ENCODE results near the gene ZBTB5.
"Not testable (repeated sequence)": the region's sequence is repeated elsewhere in the genome, so short reads cannot be mapped to it uniquely, and the experiment has no call there.

ZBTB5 gene

GRCh38 chr9:37476930-37477329 is 11.7 kb upstream of the ZBTB5 start:
- TF ChIP-seq BHLHE40 (IDR thresholded peaks at IDR 0.05; ENCODE audit: borderline replicate concordance) (no peak), SUZ12 (IDR thresholded peaks at IDR 0.05) (no peak), LEF1 (IDR thresholded peaks at IDR 0.05; ENCODE audit: borderline replicate concordance) (no peak), HDGF (IDR thresholded peaks at IDR 0.05; ENCODE audit: borderline replicate concordance) (no peak), FOXK2 (IDR thresholded peaks at IDR 0.05) (no peak), CTBP1 (IDR thresholded peaks at IDR 0.05; ENCODE audit: borderline replicate concordance) (no peak)
- POLR2A ChIA-PET = no interaction called here
- CTCF ChIA-PET = no interaction called here
- DNase-seq (ENCODE audit: extremely low spot score) = no peak

GRCh38 chr9:37474438-37474837 is 9.2 kb upstream of the ZBTB5 start:
- no peak for TF ChIP-seq TARDBP (IDR thresholded peaks at IDR 0.05)
- no peak for TF ChIP-seq SP1 (IDR thresholded peaks at IDR 0.05)
- no peak for TF ChIP-seq SUZ12 (IDR thresholded peaks at IDR 0.05)
- no peak for TF ChIP-seq ARNT (IDR thresholded peaks at IDR 0.05)
- TF ChIP-seq HDGF (IDR thresholded peaks at IDR 0.05; ENCODE audit: borderline replicate concordance) = no peak
- no peak for TF ChIP-seq L3MBTL2 (conservative IDR thresholded peaks at IDR 0.05)
- no peak for TF ChIP-seq FOXA1 (IDR thresholded peaks at IDR 0.05)
- no peak for TF ChIP-seq ELF4 (IDR thresholded peaks at IDR 0.05)
- POLR2A ChIA-PET = no interaction called here
- CTCF ChIA-PET = no interaction called here
- DNase-seq (ENCODE audit: extremely low spot score) = no peak

- POLR2A ChIA-PET; DNase-seq (ENCODE audit: extremely low spot score); CTCF ChIA-PET: not testable (repeated sequence)
These were observed 8.7 kb upstream of the ZBTB5 start for GRCh38 chr9:37473982-37474381.

- TF ChIP-seq FOXK2 (IDR thresholded peaks at IDR 0.05) (no peak), ZNF384 (IDR thresholded peaks at IDR 0.05) (0 out of 2 replicates have a peak, but pooled peaks have one; percentile 39), SP1 (IDR thresholded peaks at IDR 0.05) (no peak)
- ChIA-PET CTCF (no interaction called here), POLR2A (no interaction called here)
- DNase-seq (ENCODE audit: extremely low spot score) = peak; percentile 19
These were observed 6.9 kb upstream of the ZBTB5 start for GRCh38 chr9:37471942-37472684.

- ChIA-PET POLR2A (no interaction called here), CTCF (no interaction called here)
- DNase-seq (ENCODE audit: extremely low spot score) = no peak
- no peak for TF ChIP-seq TARDBP (IDR thresholded peaks at IDR 0.05)
- TF ChIP-seq SUZ12 (IDR thresholded peaks at IDR 0.05) = no peak
- no peak for TF ChIP-seq ZNF384 (IDR thresholded peaks at IDR 0.05)
- no peak for TF ChIP-seq FOXM1 (IDR thresholded peaks at IDR 0.05; ENCODE audit: borderline replicate concordance)
- no peak for TF ChIP-seq HDGF (IDR thresholded peaks at IDR 0.05; ENCODE audit: borderline replicate concordance)
These were observed 3.4 kb upstream of the ZBTB5 start for GRCh38 chr9:37468620-37469019.

- TF ChIP-seq L3MBTL2 (conservative IDR thresholded peaks at IDR 0.05) = peak; percentile 38; the same call in 1 of the 2 replicates
- DNase-seq (ENCODE audit: extremely low spot score); CTCF ChIA-PET; POLR2A ChIA-PET: not testable (repeated sequence)
These were observed 2.3 kb upstream of the ZBTB5 start for GRCh38 chr9:37467530-37467929.

- POLR2A ChIA-PET = interaction anchor here (0.7 to 2.5 kb wide), 10 partner anchors 9 to 108 kb away, joined by 3 to 27 read pairs (median 4); partner anchors contain the start of genes GRHPR and POLR1E
- DNase-seq (ENCODE audit: extremely low spot score) = peak; percentile 39
- CTCF ChIA-PET = no interaction called here
- TF ChIP-seq LEF1 (IDR thresholded peaks at IDR 0.05; ENCODE audit: borderline replicate concordance) (no peak), L3MBTL2 (conservative IDR thresholded peaks at IDR 0.05) (peak; percentile 24)
These were observed 923 bp upstream of the ZBTB5 start for GRCh38 chr9:37466037-37466709.

GRCh38 chr9:37464426-37465248 is 613 bp downstream of the ZBTB5 start:
- POLR2A ChIA-PET = interaction anchor here (0.5 to 2.5 kb wide), 7 partner anchors 8 to 320 kb away, joined by 3 to 27 read pairs (median 3); partner anchors contain the start of genes EXOSC3, GRHPR and POLR1E
- TF ChIP-seq ZNF384 (IDR thresholded peaks at IDR 0.05) = no peak
- peak; percentile 40; the same call in 1 of the 2 replicates for TF ChIP-seq L3MBTL2 (conservative IDR thresholded peaks at IDR 0.05)
- CTCF ChIA-PET = no interaction called here
- peak; percentile 53 for DNase-seq (ENCODE audit: extremely low spot score)

- DNase-seq (ENCODE audit: extremely low spot score) = no peak
- TF ChIP-seq NFRKB (IDR thresholded peaks at IDR 0.05) (no peak), ELF4 (IDR thresholded peaks at IDR 0.05) (no peak), SUZ12 (IDR thresholded peaks at IDR 0.05) (no peak), LEF1 (IDR thresholded peaks at IDR 0.05; ENCODE audit: borderline replicate concordance) (no peak)
- ChIA-PET POLR2A (interaction anchor here (0.5 to 1.1 kb wide), 2 partner anchors 13 to 22 kb away, joined by 3 read pairs; partner anchors contain the start of gene POLR1E), CTCF (interaction anchor here (0.7 kb wide), 1 partner anchor 122 kb away, joined by 3 read pairs; no protein-coding TSS in a partner anchor)
These were observed 1.2 kb downstream of the ZBTB5 start for GRCh38 chr9:37464006-37464405.
